Nephron (organoid): Measurements from ENCODE around the gene ABHD3.
"Not testable (repeated sequence)": the region's sequence is repeated elsewhere in the genome, so short reads cannot be mapped to it uniquely, and the experiment has no call there.

Experiments used
- H3K27ac Mint-ChIP-seq, 3 experiments: 2 replicates each; pipeline ENCODE4 v1.8.0; 2020; ENCODE audit warnings: mixed read lengths in 3 of 3, mild to moderate bottlenecking in 2 of 3, moderate library complexity in 1 of 3
- H3K27me3 Mint-ChIP-seq: 2 replicates; pipeline ENCODE4 v1.8.0; 2021; ENCODE audit warnings: low read depth, mild to moderate bottlenecking, moderate library complexity, mixed read lengths
- H3K36me3 Mint-ChIP-seq: 2 replicates; pipeline ENCODE4 v1.8.0; 2020; ENCODE audit warnings: low read depth, mixed read lengths
- H3K4me1 Mint-ChIP-seq: 2 replicates; pipeline ENCODE4 v1.8.0; 2020; ENCODE audit warnings: mixed read lengths
- H3K4me3 Mint-ChIP-seq, 3 experiments: 2 replicates each; pipeline ENCODE4 v1.8.0; 2020; ENCODE audit warnings: mild to moderate bottlenecking in 3 of 3, mixed read lengths in 3 of 3, moderate library complexity in 2 of 3
- H3K9me3 Mint-ChIP-seq: 2 replicates; pipeline ENCODE4 v1.8.0; 2020; ENCODE audit warnings: mixed read lengths
- TF ChIP-seq, protein P1 (sequence below), 3 experiments: fragments of 200-600 bp; sonication (generic); IDR thresholded peaks; one replicate each; pipeline ENCODE4 v1.5.0; 2021; ENCODE audit warnings: antibody characterized with exemption in 3 of 3; ENCODE audit not compliant: unreplicated experiment in 3 of 3

ABHD3 gene

DNA sequence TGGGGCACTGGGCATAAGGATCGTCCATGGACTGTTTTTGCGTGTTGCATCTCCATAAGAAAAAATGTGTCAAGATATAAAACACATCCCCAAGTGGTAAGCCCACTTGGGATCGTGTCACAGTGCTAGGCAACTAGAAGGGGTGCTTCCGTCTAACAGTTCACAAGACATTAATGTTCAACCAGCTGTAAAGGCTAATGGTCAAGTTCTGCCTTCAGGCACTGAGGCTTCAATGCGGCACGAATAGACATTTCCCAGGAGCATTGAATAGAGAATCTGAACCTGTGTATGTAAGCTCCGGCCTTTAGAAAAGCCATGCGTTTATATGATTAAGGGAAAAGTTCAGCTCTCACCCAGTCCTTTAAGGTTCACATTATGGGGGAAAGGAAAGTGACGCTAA lies 42.0 kb downstream of the ABHD3 start:
- H3K4me1 Mint-ChIP-seq, result no peaks in the 10 kb centered on the region
- no peaks in the 10 kb centered on the region for H3K9me3 Mint-ChIP-seq
- peak overlapping the region in 2 of 3 experiments; percentile 57 to 83 for H3K27ac Mint-ChIP-seq
- TF ChIP-seq, protein P1, sequence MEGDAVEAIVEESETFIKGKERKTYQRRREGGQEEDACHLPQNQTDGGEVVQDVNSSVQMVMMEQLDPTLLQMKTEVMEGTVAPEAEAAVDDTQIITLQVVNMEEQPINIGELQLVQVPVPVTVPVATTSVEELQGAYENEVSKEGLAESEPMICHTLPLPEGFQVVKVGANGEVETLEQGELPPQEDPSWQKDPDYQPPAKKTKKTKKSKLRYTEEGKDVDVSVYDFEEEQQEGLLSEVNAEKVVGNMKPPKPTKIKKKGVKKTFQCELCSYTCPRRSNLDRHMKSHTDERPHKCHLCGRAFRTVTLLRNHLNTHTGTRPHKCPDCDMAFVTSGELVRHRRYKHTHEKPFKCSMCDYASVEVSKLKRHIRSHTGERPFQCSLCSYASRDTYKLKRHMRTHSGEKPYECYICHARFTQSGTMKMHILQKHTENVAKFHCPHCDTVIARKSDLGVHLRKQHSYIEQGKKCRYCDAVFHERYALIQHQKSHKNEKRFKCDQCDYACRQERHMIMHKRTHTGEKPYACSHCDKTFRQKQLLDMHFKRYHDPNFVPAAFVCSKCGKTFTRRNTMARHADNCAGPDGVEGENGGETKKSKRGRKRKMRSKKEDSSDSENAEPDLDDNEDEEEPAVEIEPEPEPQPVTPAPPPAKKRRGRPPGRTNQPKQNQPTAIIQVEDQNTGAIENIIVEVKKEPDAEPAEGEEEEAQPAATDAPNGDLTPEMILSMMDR (IDR thresholded peaks at IDR 0.05; ENCODE audit: unreplicated experiment in 3 of 3), result no peak
- H3K27me3 Mint-ChIP-seq, result no peaks in the 10 kb centered on the region
- no peak overlapping the region for H3K4me3 Mint-ChIP-seq
- H3K36me3 Mint-ChIP-seq, result no peaks in the 10 kb centered on the region

DNA sequence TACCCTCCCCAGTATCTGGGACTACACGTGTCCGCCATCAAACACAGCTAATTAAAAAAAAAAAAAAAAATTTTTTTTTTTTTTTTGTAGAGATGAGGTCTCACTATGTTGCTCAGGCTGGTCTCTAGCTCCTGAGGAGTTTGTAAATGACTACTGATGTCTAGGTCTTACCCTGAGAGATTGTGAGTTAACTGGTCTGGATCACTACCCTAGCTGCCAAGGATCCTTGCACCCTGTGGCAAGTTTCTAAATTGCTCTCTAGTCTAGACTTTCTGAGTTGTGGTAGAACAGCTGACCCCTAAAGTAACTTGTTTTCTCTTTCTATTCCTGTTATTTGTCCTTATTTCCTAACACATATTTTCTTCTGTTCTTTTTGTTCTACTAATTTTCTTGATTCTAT lies 44.5 kb downstream of the ABHD3 start:
- Mint-ChIP-seq H3K4me1 (no peaks in the 10 kb centered on the region), H3K27ac (peak overlapping the region in 1 of 3 experiments; percentile 9), H3K4me3 (no peak overlapping the region), H3K9me3 (no peaks in the 10 kb centered on the region), H3K27me3 (no peaks in the 10 kb centered on the region), H3K36me3 (peaks cover 3% of the 10 kb centered on the region)
- TF ChIP-seq, protein P1 (IDR thresholded peaks at IDR 0.05; ENCODE audit: unreplicated experiment in 3 of 3), result no peak

DNA sequence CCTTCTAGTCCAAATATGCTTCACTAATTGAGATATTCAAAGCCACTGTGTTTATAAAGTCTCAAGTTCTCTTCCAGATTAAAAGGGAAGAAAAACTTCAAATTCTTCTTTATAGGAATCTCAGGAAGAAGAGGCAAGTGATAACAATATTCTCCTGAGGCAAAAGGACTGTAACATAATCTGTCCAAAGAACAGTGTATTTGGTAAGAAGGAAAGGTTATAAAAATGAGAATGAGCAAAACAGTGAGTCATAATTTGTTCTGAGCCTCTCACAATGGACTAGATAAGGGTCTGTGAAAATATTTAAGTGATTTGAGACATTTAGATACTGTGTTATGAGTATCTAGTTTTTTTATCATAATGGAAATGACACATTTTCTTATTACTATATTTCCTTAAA lies 48.2 kb downstream of the ABHD3 start:
- TF ChIP-seq, protein P1 (IDR thresholded peaks at IDR 0.05; ENCODE audit: unreplicated experiment in 3 of 3), result no peak
- H3K9me3 Mint-ChIP-seq, result peaks cover 2% of the 10 kb centered on the region

DNA sequence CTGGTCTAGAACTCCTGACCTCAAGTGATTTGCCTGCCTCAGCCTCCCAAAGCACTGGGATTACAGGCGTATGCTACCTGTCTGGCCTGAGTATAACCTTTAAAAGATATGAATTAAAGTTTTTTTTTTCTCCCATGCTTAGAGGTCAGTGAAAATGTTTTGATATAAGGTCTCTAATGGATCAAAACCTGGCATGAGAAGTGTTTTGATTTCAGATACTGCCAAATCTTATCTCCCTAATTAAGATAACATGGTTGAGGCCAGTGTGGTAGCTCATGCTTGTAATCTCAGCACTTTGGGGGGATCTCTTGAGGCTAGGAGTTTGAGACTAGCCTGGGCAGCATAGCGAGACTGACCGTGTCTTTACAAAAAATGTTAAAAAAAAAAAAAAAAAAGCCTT lies 51.2 kb downstream of the ABHD3 start:
- H3K27ac Mint-ChIP-seq, result no peak overlapping the region
- no peaks in the 10 kb centered on the region for H3K27me3 Mint-ChIP-seq
- no peak overlapping the region for H3K4me3 Mint-ChIP-seq
- peaks cover 2% of the 10 kb centered on the region for H3K9me3 Mint-ChIP-seq
- TF ChIP-seq, protein P1 (IDR thresholded peaks at IDR 0.05; ENCODE audit: unreplicated experiment in 3 of 3), result no peak
- peaks cover 7% of the 10 kb centered on the region for H3K36me3 Mint-ChIP-seq
- no peaks in the 10 kb centered on the region for H3K4me1 Mint-ChIP-seq

More for the DNA sequence above, 48.2 kb downstream of the ABHD3 start:
- Mint-ChIP-seq H3K27ac (no peak overlapping the region), H3K4me3 (no peak overlapping the region), H3K36me3 (peaks cover 7% of the 10 kb centered on the region), H3K27me3 (no peaks in the 10 kb centered on the region), H3K4me1 (no peaks in the 10 kb centered on the region)

DNA sequence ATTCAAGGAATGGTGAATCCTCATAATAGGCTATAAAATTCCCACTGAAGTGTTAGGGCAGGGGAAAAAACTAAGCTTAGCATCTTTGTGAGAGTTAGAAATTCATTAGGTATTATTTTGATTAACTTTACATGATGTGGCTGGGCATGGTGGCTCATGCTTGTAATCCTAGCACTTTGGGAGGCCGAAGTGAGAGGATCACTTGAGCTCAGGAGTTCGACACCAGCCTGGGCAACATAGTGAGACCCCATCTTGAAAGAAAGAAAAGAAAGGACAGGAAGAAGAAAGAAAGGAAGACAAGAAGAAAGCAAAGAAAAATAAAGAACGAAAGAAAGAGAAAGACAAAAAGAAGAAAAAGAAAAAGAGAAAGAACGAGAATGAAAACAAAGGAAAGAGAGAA lies 52.5 kb downstream of the ABHD3 start:
- Mint-ChIP-seq H3K27ac (no peak overlapping the region), H3K36me3 (peaks cover 6% of the 10 kb centered on the region), H3K4me1 (no peaks in the 10 kb centered on the region), H3K27me3 (no peaks in the 10 kb centered on the region), H3K9me3 (peaks cover 2% of the 10 kb centered on the region), H3K4me3 (no peak overlapping the region)
- TF ChIP-seq, protein P1 (IDR thresholded peaks at IDR 0.05; ENCODE audit: unreplicated experiment in 3 of 3), result no peak

DNA sequence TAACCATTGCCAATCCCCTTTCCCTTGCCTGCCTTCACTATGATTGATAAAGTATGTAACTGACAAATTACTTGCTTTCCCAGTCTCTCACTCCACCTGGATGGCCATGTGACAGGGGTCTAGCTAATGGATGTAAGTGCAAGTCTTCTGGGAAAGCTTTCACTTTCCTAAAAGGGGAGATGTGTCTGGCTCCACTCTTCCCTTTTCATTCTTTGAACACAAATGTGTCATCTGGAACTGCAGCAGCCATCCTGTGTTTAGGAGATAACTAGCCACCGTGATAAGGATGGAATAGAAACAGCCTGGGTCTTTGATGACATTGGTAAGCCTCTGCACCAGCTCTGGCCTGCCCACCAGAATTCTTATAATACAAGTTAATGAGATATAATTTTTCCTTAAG lies 54.3 kb downstream of the ABHD3 start:
- peaks cover 2% of the 10 kb centered on the region for H3K9me3 Mint-ChIP-seq
- no peaks in the 10 kb centered on the region for H3K27me3 Mint-ChIP-seq
- no peak overlapping the region for H3K4me3 Mint-ChIP-seq
- no peak overlapping the region for H3K27ac Mint-ChIP-seq
- TF ChIP-seq, protein P1 (IDR thresholded peaks at IDR 0.05; ENCODE audit: unreplicated experiment in 3 of 3), result no peak
- H3K36me3 Mint-ChIP-seq, result peaks cover 4% of the 10 kb centered on the region
- H3K4me1 Mint-ChIP-seq, result no peaks in the 10 kb centered on the region

DNA sequence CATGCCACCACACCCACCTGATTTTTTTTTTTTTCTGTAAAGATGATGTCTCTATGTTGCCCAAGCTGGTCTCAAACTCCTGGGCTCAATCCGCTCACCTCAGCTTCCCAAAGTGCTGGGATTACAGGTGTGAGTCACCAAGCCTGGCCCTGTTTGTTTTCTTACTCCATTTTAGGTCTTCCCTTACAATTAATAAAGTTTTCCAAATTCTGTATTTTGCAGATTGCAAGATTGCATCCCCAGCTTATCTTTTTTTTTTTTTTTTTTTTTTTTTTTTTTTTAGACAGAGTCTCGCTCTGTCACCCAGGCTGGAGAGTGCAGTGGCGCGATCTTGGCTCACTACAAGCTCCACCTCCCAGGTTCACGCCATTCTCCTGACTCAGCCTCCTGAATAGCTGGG lies 64.2 kb downstream of the ABHD3 start:
- not testable (repeated sequence) for H3K4me1 Mint-ChIP-seq, H3K4me3 Mint-ChIP-seq, H3K27ac Mint-ChIP-seq, H3K9me3 Mint-ChIP-seq, H3K36me3 Mint-ChIP-seq, H3K27me3 Mint-ChIP-seq
